HEK293 (cell line): Measurements from ENCODE around the gene FAM83C.

ENCODE experiments used
- CTCF ChIA-PET: fragments of 350-600 bp; formaldehyde crosslinking; extraction: SDS; loops from one replicate; lab custom pipeline; 2021; ENCODE audit warnings: antibody characterized with exemption; lab: Yijun Ruan, JAX
- POLR2A ChIA-PET: fragments of 300-600 bp; formaldehyde crosslinking; extraction: SDS; loops from one replicate; lab custom pipeline; 2020; ENCODE audit warnings: antibody characterized with exemption, inconsistent platforms; lab: Yijun Ruan, JAX
- H3K27ac ChIP-seq: fragments of 200-500 bp; sonication (Bioruptor generic); 2 replicates; pipeline ENCODE4 v1.5.1; 2014; ENCODE audit warnings: low read depth, low read length, control low read depth, inconsistent platforms; ENCODE audit errors: extremely low read depth
- H3K36me3 ChIP-seq, 2 experiments: fragments of 200-500 bp in 1 of 2; sonication (Bioruptor generic) in 1 of 2; 1 replicate in 1 of 2; 2 replicates in 1 of 2; pipeline ENCODE4 v1.5.1; 2014 to 2017; ENCODE audit warnings: inconsistent platforms in 2 of 2, low read length in 2 of 2; ENCODE audit not compliant: control insufficient read depth in 2 of 2, insufficient read depth in 1 of 2
- H3K4me1 ChIP-seq: fragments of 200-500 bp; sonication (Bioruptor generic); 2 replicates; pipeline ENCODE4 v1.5.1; 2014; ENCODE audit warnings: mild to moderate bottlenecking, low read length, inconsistent platforms; ENCODE audit not compliant: control insufficient read depth, insufficient read depth
- H3K4me3 ChIP-seq: 2 replicates; pipeline ENCODE4 v1.5.1; 2011; ENCODE audit warnings: low read depth, mild to moderate bottlenecking, control low read depth, low read length, moderate library complexity
- H3K9me3 ChIP-seq: fragments of 200-500 bp; sonication (Bioruptor generic); 2 replicates; pipeline ENCODE4 v1.5.1; 2014; ENCODE audit warnings: low read depth, low read length, inconsistent platforms; ENCODE audit not compliant: control insufficient read depth, insufficient read depth
- ATF2 ChIP-seq: fragments of 450-650 bp; formaldehyde crosslinking; IDR thresholded peaks from 2 replicates; pipeline ENCODE4 v1.5.1; 2016; ENCODE audit warnings: missing biosample characterization, missing genetic modification characterization, low read depth
- OSR2 ChIP-seq: fragments of 450-650 bp; formaldehyde crosslinking; IDR thresholded peaks from 2 replicates; pipeline ENCODE4 v1.5.1; 2016; ENCODE audit warnings: missing biosample characterization, missing genetic modification characterization
- PRDM6 ChIP-seq: fragments of 450-650 bp; formaldehyde crosslinking; IDR thresholded peaks from 2 replicates; pipeline ENCODE4 v1.5.1; 2017; ENCODE audit warnings: missing biosample characterization, missing genetic modification characterization
- ZIC2 ChIP-seq: fragments of 450-650 bp; formaldehyde crosslinking; IDR thresholded peaks from 2 replicates; pipeline ENCODE4 v1.5.1; 2016; ENCODE audit warnings: missing biosample characterization, missing genetic modification characterization
- ZNF214 ChIP-seq: fragments of 450-650 bp; formaldehyde crosslinking; IDR thresholded peaks from 2 replicates; pipeline ENCODE4 v1.5.1; 2017; ENCODE audit warnings: missing biosample characterization, mild to moderate bottlenecking, missing genetic modification characterization, borderline replicate concordance
- ZNF311 ChIP-seq: fragments of 450-650 bp; formaldehyde crosslinking; IDR thresholded peaks from 2 replicates; pipeline ENCODE4 v1.5.1; 2017; ENCODE audit warnings: missing biosample characterization, missing genetic modification characterization, borderline replicate concordance
- ZNF341 ChIP-seq: fragments of 450-650 bp; formaldehyde crosslinking; IDR thresholded peaks from 2 replicates; pipeline ENCODE4; 2016; ENCODE audit warnings: low read depth, missing biosample characterization, missing genetic modification characterization
- ZNF354C ChIP-seq: fragments of 450-650 bp; formaldehyde crosslinking; IDR thresholded peaks from 2 replicates; pipeline ENCODE4 v1.5.1; 2016; ENCODE audit warnings: missing biosample characterization, missing genetic modification characterization, low read depth, borderline replicate concordance
- ZNF394 ChIP-seq: fragments of 450-650 bp; formaldehyde crosslinking; IDR thresholded peaks from 2 replicates; pipeline ENCODE4 v1.5.1; 2016; ENCODE audit warnings: missing biosample characterization, missing genetic modification characterization, mild to moderate bottlenecking, moderate library complexity, borderline replicate concordance
- ZNF529 ChIP-seq: fragments of 450-650 bp; formaldehyde crosslinking; IDR thresholded peaks from 2 replicates; pipeline ENCODE4 v1.5.1; 2017; ENCODE audit warnings: missing genetic modification characterization, missing biosample characterization; ENCODE audit not compliant: insufficient replicate concordance
- ZNF560 ChIP-seq: fragments of 450-650 bp; formaldehyde crosslinking; IDR thresholded peaks from 2 replicates; pipeline ENCODE4 v1.5.1; 2017; ENCODE audit warnings: missing biosample characterization, missing genetic modification characterization, borderline replicate concordance
- ZNF654 ChIP-seq: fragments of 450-650 bp; formaldehyde crosslinking; IDR thresholded peaks from 2 replicates; pipeline ENCODE4 v1.5.1; 2016; ENCODE audit warnings: low read depth, missing biosample characterization, missing genetic modification characterization
- ZNF664 ChIP-seq: fragments of 450-650 bp; formaldehyde crosslinking; IDR thresholded peaks from 2 replicates; pipeline ENCODE4 v1.5.1; 2016; ENCODE audit warnings: missing biosample characterization, missing genetic modification characterization
- ZSCAN16 ChIP-seq: fragments of 450-650 bp; formaldehyde crosslinking; IDR thresholded peaks from 2 replicates; pipeline ENCODE4 v1.5.1; 2016; ENCODE audit warnings: missing biosample characterization, missing genetic modification characterization
- TF ChIP-seq, protein P1 (sequence below): fragments of 450-650 bp; formaldehyde crosslinking; IDR thresholded peaks from 2 replicates; pipeline ENCODE4 v1.5.1; 2017; ENCODE audit warnings: missing biosample characterization, missing genetic modification characterization
- TF ChIP-seq, protein P2 (sequence below): fragments of 450-650 bp; formaldehyde crosslinking; IDR thresholded peaks from 2 replicates; pipeline ENCODE4 v1.5.1; 2016; ENCODE audit warnings: missing biosample characterization, missing genetic modification characterization
- TF ChIP-seq, protein P3 (sequence below): fragments of 450-650 bp; formaldehyde crosslinking; IDR thresholded peaks from 2 replicates; pipeline ENCODE4 v1.5.1; 2016; ENCODE audit warnings: missing biosample characterization, missing genetic modification characterization
- TF ChIP-seq, protein P4 (sequence below): sonication (generic); formaldehyde crosslinking; IDR thresholded peaks from 2 replicates; pipeline ENCODE4 v1.8.1; 2022; ENCODE audit warnings: mild to moderate bottlenecking, moderate library complexity, missing genetic modification reagents

Gene FAM83C

DNA sequence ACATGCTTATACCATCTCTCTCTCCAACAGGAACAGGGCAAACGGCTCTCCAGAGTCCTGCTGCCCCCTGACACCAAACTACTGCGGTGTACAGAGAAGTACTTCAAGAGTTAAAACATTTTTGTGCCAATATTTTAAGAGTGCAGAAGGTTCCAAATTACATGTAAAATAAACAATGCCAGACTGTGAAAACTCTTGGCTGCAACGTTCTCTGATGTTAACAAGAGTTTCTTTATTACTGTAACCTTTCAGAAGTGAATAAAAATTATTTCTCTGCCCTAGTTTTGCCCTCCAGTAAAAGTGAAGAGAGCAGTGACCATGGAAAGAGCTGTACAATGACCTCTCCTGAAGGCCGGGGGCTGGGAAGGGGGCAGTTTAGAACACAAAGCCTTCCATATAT, 41.4 kb upstream of the FAM83C start:
- ChIA-PET CTCF (interaction anchor here (1.0 to 9.6 kb wide), 2 partner anchors 12 to 29 kb away, joined by 3 to 236 read pairs; no protein-coding TSS in a partner anchor), POLR2A (no interaction called here)
- Histone ChIP-seq H3K36me3 (no peaks in the 10 kb centered on the region), H3K9me3 (no peaks in the 10 kb centered on the region), H3K4me1 (no peaks in the 10 kb centered on the region), H3K27ac (no peak overlapping the region), H3K4me3 (no peak overlapping the region)
- no peak for TF ChIP-seq ZIC2 (tag by site-specific recombination)
- TF ChIP-seq PRDM6 (tag by site-specific recombination), result peak; percentile 60
- TF ChIP-seq ZNF560 (tag by site-specific recombination), result no peak

DNA sequence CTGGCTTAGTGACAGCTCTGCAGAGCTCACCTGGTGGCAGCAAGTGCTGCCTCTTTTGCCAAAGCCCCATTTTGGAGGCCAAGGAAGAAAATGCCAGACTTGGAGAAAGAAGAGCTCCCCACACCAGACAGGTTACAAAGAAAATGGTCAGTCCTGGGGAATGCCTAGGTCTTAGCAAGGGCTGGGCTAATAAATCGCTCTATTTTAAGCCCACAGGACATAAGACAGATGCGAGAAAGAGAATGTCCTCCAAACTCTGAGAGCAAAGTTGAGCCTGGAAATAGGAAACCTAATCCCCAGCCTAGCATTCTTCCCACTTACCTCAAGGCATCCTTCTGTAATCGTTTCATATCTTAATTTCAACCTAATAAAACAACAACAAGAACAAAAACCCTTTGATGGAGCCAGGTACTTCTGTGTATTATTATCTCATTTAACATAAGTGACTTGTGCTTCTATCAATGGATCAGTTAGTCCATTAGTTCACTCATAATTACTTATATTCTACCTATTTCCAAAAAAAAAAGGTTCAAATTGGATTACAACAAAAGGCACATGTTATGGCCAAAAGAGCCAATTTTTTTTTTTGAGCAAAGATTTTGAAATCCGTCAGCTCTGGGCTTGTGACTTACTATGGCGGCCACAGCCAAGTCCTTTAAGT, 40.4 kb upstream of the FAM83C start:
- Histone ChIP-seq H3K9me3 (no peaks in the 10 kb centered on the region), H3K36me3 (no peaks in the 10 kb centered on the region), H3K4me1 (no peaks in the 10 kb centered on the region), H3K27ac (no peak overlapping the region), H3K4me3 (no peak overlapping the region)
- TF ChIP-seq ZNF664 (peak; percentile 94), ZNF311 (tag by site-specific recombination) (no peak), ZNF214 (no peak), ZNF529 (tag by site-specific recombination) (no peak), ZSCAN16 (tag by site-specific recombination) (no peak)
- TF ChIP-seq, protein P1, sequence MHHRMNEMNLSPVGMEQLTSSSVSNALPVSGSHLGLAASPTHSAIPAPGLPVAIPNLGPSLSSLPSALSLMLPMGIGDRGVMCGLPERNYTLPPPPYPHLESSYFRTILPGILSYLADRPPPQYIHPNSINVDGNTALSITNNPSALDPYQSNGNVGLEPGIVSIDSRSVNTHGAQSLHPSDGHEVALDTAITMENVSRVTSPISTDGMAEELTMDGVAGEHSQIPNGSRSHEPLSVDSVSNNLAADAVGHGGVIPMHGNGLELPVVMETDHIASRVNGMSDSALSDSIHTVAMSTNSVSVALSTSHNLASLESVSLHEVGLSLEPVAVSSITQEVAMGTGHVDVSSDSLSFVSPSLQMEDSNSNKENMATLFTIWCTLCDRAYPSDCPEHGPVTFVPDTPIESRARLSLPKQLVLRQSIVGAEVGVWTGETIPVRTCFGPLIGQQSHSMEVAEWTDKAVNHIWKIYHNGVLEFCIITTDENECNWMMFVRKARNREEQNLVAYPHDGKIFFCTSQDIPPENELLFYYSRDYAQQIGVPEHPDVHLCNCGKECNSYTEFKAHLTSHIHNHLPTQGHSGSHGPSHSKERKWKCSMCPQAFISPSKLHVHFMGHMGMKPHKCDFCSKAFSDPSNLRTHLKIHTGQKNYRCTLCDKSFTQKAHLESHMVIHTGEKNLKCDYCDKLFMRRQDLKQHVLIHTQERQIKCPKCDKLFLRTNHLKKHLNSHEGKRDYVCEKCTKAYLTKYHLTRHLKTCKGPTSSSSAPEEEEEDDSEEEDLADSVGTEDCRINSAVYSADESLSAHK (tag by site-specific recombination), result no peak
- TF ChIP-seq, protein P2, sequence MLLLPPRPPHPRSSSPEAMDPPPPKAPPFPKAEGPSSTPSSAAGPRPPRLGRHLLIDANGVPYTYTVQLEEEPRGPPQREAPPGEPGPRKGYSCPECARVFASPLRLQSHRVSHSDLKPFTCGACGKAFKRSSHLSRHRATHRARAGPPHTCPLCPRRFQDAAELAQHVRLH (tag by site-specific recombination), result no peak
- CTCF ChIA-PET, result interaction anchor here (9.6 kb wide), 1 partner anchor 28 kb away, joined by 236 read pairs; no protein-coding TSS in a partner anchor
- POLR2A ChIA-PET, result no interaction called here

- CTCF ChIA-PET, result interaction anchor here (0.5 to 9.6 kb wide), 30 partner anchors 8 to 1747 kb away, joined by 3 to 236 read pairs (median 4); partner anchors contain the start of gene GDF5
- no peak overlapping the region for H3K27ac ChIP-seq
- TF ChIP-seq OSR2 (tag by site-specific recombination) (no peak), ZNF354C (tag by site-specific recombination) (no peak), ZNF654 (peak; percentile 49), ZNF341 (no peak), ATF2 (tag by site-specific recombination) (no peak), ZNF394 (tag by site-specific recombination) (no peak)
- TF ChIP-seq, protein P3, sequence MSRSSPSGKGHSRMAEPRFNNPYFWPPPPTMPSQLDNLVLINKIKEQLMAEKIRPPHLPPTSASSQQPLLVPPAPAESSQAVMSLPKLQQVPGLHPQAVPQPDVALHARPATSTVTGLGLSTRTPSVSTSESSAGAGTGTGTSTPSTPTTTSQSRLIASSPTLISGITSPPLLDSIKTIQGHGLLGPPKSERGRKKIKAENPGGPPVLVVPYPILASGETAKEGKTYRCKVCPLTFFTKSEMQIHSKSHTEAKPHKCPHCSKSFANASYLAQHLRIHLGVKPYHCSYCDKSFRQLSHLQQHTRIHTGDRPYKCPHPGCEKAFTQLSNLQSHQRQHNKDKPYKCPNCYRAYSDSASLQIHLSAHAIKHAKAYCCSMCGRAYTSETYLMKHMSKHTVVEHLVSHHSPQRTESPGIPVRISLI (tag by site-specific recombination), result peak; percentile 55; the same call in 1 of the 2 replicates
- TF ChIP-seq, protein P4, sequence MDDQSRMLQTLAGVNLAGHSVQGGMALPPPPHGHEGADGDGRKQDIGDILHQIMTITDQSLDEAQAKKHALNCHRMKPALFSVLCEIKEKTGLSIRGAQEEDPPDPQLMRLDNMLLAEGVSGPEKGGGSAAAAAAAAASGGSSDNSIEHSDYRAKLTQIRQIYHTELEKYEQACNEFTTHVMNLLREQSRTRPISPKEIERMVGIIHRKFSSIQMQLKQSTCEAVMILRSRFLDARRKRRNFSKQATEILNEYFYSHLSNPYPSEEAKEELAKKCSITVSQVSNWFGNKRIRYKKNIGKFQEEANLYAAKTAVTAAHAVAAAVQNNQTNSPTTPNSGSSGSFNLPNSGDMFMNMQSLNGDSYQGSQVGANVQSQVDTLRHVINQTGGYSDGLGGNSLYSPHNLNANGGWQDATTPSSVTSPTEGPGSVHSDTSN (CRISPR knock-in tag), result no peak
These were observed 37.4 kb upstream of the FAM83C start for GRCh38 chr20:35329435-35330139.

More at GRCh38 chr20:35329435-35330139, 37.4 kb upstream of the FAM83C start:
- no peaks in the 10 kb centered on the region for H3K36me3 ChIP-seq
- POLR2A ChIA-PET, result interaction anchor here (0.5 to 1.1 kb wide), 2 partner anchors 52 to 126 kb away, joined by 3 to 4 read pairs; partner anchors contain the start of genes CEP250 and MMP24OS
- no peak overlapping the region for H3K4me3 ChIP-seq
- H3K9me3 ChIP-seq, result no peaks in the 10 kb centered on the region
- no peaks in the 10 kb centered on the region; the same call in 1 of the 2 replicates for H3K4me1 ChIP-seq
